SK-N-SH (cell line): ENCODE results near the gene CUL3. TPM values are rescaled to one million over a fixed set of nuclear protein-coding genes. Genes with fewer than 3 reads are reported as not detected.
"Not testable (repeated sequence)": the region's sequence is repeated elsewhere in the genome, so short reads cannot be mapped to it uniquely, and the experiment has no call there.

ENCODE experiments used
- CTCF ChIA-PET: fragments of 300-600, 350-600 bp; formaldehyde crosslinking; extraction: SDS; loops from one replicate; lab custom pipeline; 2021; lab: Yijun Ruan, JAX
- POLR2A ChIA-PET: fragments of 350-600 bp; sonication (Branson Sonifier 250); formaldehyde crosslinking; extraction: SDS; loops from one replicate; lab custom pipeline; 2020; ENCODE audit warnings: antibody characterized with exemption, inconsistent platforms; lab: Yijun Ruan, JAX
- DNase-seq: peaks from one replicate; pipeline ENCODE4 v3.0.0; 2012
- H2AFZ ChIP-seq: fragments of 200-600 bp; sonication (generic); 2 replicates; pipeline ENCODE4 v1.8.1; 2016; ENCODE audit warnings: antibody characterized with exemption, mild to moderate bottlenecking, low read depth
- H3F3A ChIP-seq: fragments of 200-600 bp; sonication (generic); replicated peaks from 2 replicates; pipeline ENCODE3; 2016; ENCODE audit warnings: antibody characterized with exemption, mild to moderate bottlenecking; ENCODE audit not compliant: insufficient read depth
- H3K27ac ChIP-seq, 2 experiments: fragments of 200-500 bp in 1 of 2; fragments of 200-600 bp in 1 of 2; sonication (Bioruptor generic) in 1 of 2; sonication (generic), shearing (Covaris generic) in 1 of 2; 2 replicates each; pipeline versions ENCODE4 v1.5.1 to v1.6.1; 2014 to 2016; ENCODE audit warnings: low read depth in 2 of 2, inconsistent platforms in 1 of 2, low read length in 1 of 2, mild to moderate bottlenecking in 1 of 2, mixed read lengths in 1 of 2
- H3K27me3 ChIP-seq: fragments of 200-600 bp; sonication (generic), shearing (Covaris generic); 2 replicates; pipeline ENCODE4 v1.6.1; 2016; ENCODE audit warnings: mixed run types; ENCODE audit not compliant: insufficient read depth
- H3K36me3 ChIP-seq, 2 experiments: fragments of 200-500 bp in 1 of 2; fragments of 200-600 bp in 1 of 2; sonication (Bioruptor generic) in 1 of 2; sonication (generic) in 1 of 2; replicated peaks in 1 of 2; 2 replicates each; pipeline versions ENCODE3 to v1.5.1; 2014 to 2016; ENCODE audit warnings: low read length in 1 of 2, mild to moderate bottlenecking in 1 of 2; ENCODE audit not compliant: insufficient read depth in 2 of 2, control insufficient read depth in 1 of 2
- H3K4me1 ChIP-seq, 2 experiments: fragments of 200-500 bp in 1 of 2; fragments of 200-600 bp in 1 of 2; sonication (Bioruptor generic) in 1 of 2; sonication (generic), shearing (Covaris generic) in 1 of 2; 2 replicates each; pipeline versions ENCODE4 v1.5.1 to v1.6.1; 2014 to 2016; ENCODE audit warnings: low read depth in 1 of 2, low read length in 1 of 2, mixed run types in 1 of 2; ENCODE audit not compliant: insufficient read depth in 2 of 2, control insufficient read depth in 1 of 2
- H3K4me2 ChIP-seq: fragments of 200-600 bp; sonication (generic), shearing (Covaris generic); 2 replicates; pipeline ENCODE4 v1.6.1; 2017; ENCODE audit warnings: mixed run types
- H3K4me3 ChIP-seq, 2 experiments: fragments of 200-500 bp in 1 of 2; fragments of 200-600 bp in 1 of 2; sonication (Bioruptor generic) in 1 of 2; sonication (generic), shearing (Covaris generic) in 1 of 2; 2 replicates each; pipeline versions ENCODE4 v1.5.1 to v1.8.1; 2014 to 2016; ENCODE audit warnings: low read depth in 2 of 2, inconsistent platforms in 1 of 2, low read length in 1 of 2, mild to moderate bottlenecking in 1 of 2, mixed read lengths in 1 of 2, moderate library complexity in 1 of 2
- H3K79me2 ChIP-seq: fragments of 200-600 bp; sonication (generic); 2 replicates; pipeline ENCODE4 v1.8.1; 2017; ENCODE audit warnings: mild to moderate bottlenecking; ENCODE audit not compliant: insufficient read depth
- H3K9ac ChIP-seq: fragments of 200-600 bp; sonication (generic); 2 replicates; pipeline ENCODE4 v1.6.1; 2017; ENCODE audit warnings: mixed run types
- H3K9me2 ChIP-seq: fragments of 200-600 bp; sonication (generic); 2 replicates; pipeline ENCODE4 v1.6.1; 2017; ENCODE audit warnings: mixed run types
- H3K9me3 ChIP-seq: fragments of 200-600 bp; sonication (generic); 2 replicates; pipeline ENCODE4 v1.6.1; 2017; ENCODE audit warnings: mixed run types, mild to moderate bottlenecking, moderate library complexity
- H4K20me1 ChIP-seq: fragments of 200-600 bp; sonication (generic); 2 replicates; pipeline ENCODE4 v1.6.1; 2017; ENCODE audit warnings: mild to moderate bottlenecking, mixed run types; ENCODE audit not compliant: insufficient read depth
- ELF1 ChIP-seq: IDR thresholded peaks from 2 replicates; pipeline ENCODE4 v1.4.0; 2012
- EP300 ChIP-seq, 2 experiments: IDR thresholded peaks; 2 replicates each; pipeline versions ENCODE4 v1.4.0 to v1.6.1; 2012; ENCODE audit warnings: borderline replicate concordance in 1 of 2, low read depth in 1 of 2, low read length in 1 of 2
- FOXM1 ChIP-seq: IDR thresholded peaks from 2 replicates; pipeline ENCODE4 v1.4.0; 2012; ENCODE audit warnings: low read depth, mild to moderate bottlenecking
- PBX3 ChIP-seq: IDR thresholded peaks from 2 replicates; pipeline ENCODE4; 2012
- SIN3A ChIP-seq: IDR thresholded peaks from 2 replicates; pipeline ENCODE4 v1.6.1; 2012; ENCODE audit warnings: low read depth, mild to moderate bottlenecking, low read length, moderate library complexity, borderline replicate concordance
- TCF12 ChIP-seq: IDR thresholded peaks from 2 replicates; pipeline ENCODE4 v1.4.0; 2012
- WGBS: methylation state at CpG from one replicate; pipeline ENCODE4 v1.1.6; 2017; ENCODE audit warnings: low lambda C conversion rate; 5-methylcytosine and 5-hydroxymethylcytosine counted together
- polyA plus RNA-seq, 3 experiments: library from polyadenylated mRNA; depleted of rRNA; stranded (reverse); fragments of >200 nt; gene quantifications; 2 replicates each; pipeline ENCODE4 v1.2.3, GENCODE V29; 2012
- TF ChIP-seq, protein P1 (sequence below): IDR thresholded peaks from 2 replicates; pipeline ENCODE4 v1.4.0; 2012; ENCODE audit warnings: low read depth

The CUL3 gene
- polyA plus RNA-seq, 1 of the 3 experiments (the other 2 are of a cell fraction), result 17.3 TPM

- Histone ChIP-seq H4K20me1 (no peaks in the 10 kb centered on the region), H3K4me3 (no peak overlapping the region), H3K9me2 (no peaks in the 10 kb centered on the region; the same call in 1 of the 2 replicates), H3K4me1 (peaks cover 0 to 5% of the 10 kb centered on the region in 2 experiments; a peak in 3 of 4 replicates), H3K79me2 (peaks cover 35% of the 10 kb centered on the region), H3K27ac (peak overlapping the region in 1 of 2 experiments; percentile 30; a peak in 1 of 4 replicates), H3K27me3 (no peaks in the 10 kb centered on the region), H3K36me3 (peaks cover 49 to 79% of the 10 kb centered on the region in 2 experiments), H3K9me3 (no peaks in the 10 kb centered on the region; the same call in 1 of the 2 replicates), H3F3A (peaks cover 4% of the 10 kb centered on the region), H2AFZ (no peak overlapping the region), H3K4me2 (no peak overlapping the region), H3K9ac (no peak overlapping the region)
- ChIA-PET CTCF (no interaction called here), POLR2A (no interaction called here)
- no peak for DNase-seq
- no peak for TF ChIP-seq EP300 (IDR thresholded peaks at IDR 0.05; ENCODE audit: borderline replicate concordance in 1 of 2, low read depth in 1 of 2, low read length in 1 of 2)
- peak; percentile 74 for TF ChIP-seq TCF12
- peak; percentile 54 for TF ChIP-seq PBX3
- TF ChIP-seq FOXM1, result no peak
- WGBS, result 89% methylated on average over 2 of the region's 2 CpGs
Observed at GRCh38 chr2:224492531-224492930, 92.6 kb downstream of the CUL3 start.

- H3K9ac ChIP-seq, H3K9me2 ChIP-seq, POLR2A ChIA-PET, H3K27ac ChIP-seq, CTCF ChIA-PET, H3K27me3 ChIP-seq, H4K20me1 ChIP-seq, DNase-seq, H2AFZ ChIP-seq, H3F3A ChIP-seq, H3K9me3 ChIP-seq, H3K4me2 ChIP-seq, H3K4me3 ChIP-seq: not testable (repeated sequence)
- Histone ChIP-seq H3K79me2 (peaks cover 52% of the 10 kb centered on the region), H3K36me3 (peaks cover 18 to 60% of the 10 kb centered on the region in 2 experiments), H3K4me1 (peaks cover 4 to 12% of the 10 kb centered on the region in 2 experiments; a peak in 3 of 4 replicates)
- WGBS, result 92% methylated on average over 4 of the region's 4 CpGs
Observed at GRCh38 chr2:224487940-224488339, 97.2 kb downstream of the CUL3 start.

DNA sequence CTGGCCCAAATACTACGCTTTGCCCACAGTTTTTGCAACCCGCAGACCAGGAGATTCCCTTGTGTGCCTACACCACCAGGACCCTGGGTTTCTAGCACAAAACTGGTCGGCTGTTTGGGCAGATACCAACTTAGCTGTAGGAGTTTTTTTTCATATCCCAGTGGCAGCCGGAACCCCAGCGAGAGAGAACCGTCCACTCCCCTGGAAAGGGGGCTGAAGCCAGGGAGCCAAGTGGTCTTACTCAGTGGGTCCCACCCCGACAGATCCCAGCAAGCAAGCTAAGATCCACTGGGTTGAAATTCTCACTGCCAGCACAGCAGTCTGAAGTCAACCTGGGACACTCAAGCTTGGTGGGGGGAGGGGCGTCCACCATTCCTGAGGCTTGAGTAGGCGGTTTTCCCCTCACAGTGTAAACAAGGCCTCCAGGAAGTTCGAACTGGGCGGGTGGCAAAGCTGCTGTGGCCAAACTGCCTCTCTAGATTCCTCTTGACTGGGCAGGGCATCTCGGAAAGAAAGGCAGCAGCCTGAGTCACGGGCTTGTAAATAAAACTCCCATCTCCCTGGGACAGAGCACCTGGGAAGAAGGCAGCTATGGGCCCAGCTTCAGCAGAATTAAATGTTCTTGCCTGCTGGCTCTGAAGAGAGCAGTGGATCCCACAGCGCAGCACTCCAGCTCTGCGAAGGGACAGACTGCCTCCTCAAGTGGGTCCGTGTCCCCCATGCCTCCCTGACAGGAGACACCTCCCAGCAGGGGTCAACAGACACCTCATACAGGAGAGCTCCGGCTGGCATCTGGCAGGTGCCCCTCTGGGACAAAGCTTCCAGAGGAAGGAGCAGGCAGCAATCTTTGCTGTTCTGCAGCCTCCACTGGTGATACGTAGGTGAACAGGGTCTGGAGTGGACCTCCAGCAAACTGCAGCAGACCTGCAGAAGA lies 99.8 kb downstream of the CUL3 start:
- TF ChIP-seq ELF1 (peak; percentile 45; the same call in 1 of the 2 replicates), SIN3A (peak; percentile 39; the same call in 1 of the 2 replicates), EP300 (IDR thresholded peaks at IDR 0.05; ENCODE audit: borderline replicate concordance in 1 of 2, low read depth in 1 of 2, low read length in 1 of 2) (peak in 1 of 2 experiments; percentile 23; a peak in 1 of 4 replicates), TCF12 (peak; percentile 29; the same call in 1 of the 2 replicates)
- TF ChIP-seq, protein P1, sequence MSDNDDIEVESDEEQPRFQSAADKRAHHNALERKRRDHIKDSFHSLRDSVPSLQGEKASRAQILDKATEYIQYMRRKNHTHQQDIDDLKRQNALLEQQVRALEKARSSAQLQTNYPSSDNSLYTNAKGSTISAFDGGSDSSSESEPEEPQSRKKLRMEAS, result 0 out of 2 replicates have a peak, but pooled peaks have one; percentile 13
- TF ChIP-seq, all 33 proteins: peak for 5; not testable (repeated sequence) for 28
- CTCF ChIA-PET, result interaction anchor here (1.5 kb wide), 2 partner anchors 165 to 166 kb away, joined by 3 read pairs; no protein-coding TSS in a partner anchor
- H3K27me3 ChIP-seq, POLR2A ChIA-PET, H2AFZ ChIP-seq, DNase-seq, H3K9me2 ChIP-seq, H3K9me3 ChIP-seq, H3K4me3 ChIP-seq, H4K20me1 ChIP-seq: not testable (repeated sequence)
- Histone ChIP-seq H3K79me2 (peaks cover 56% of the 10 kb centered on the region), H3K4me2 (peak overlapping the region; percentile 58), H3F3A (peaks cover 11% of the 10 kb centered on the region), H3K9ac (peak overlapping the region; percentile 17), H3K36me3 (peaks cover 26 to 65% of the 10 kb centered on the region in 2 experiments), H3K27ac (peak overlapping the region in 1 of 2 experiments; percentile 56; a peak in 3 of 4 replicates), H3K4me1 (peaks cover 0 to 12% of the 10 kb centered on the region in 2 experiments; a peak in 2 of 4 replicates)
- WGBS, result 45% methylated on average over 11 of the region's 18 CpGs
